HUES48 (cell line): Measurements from ENCODE around the gene KMT2B.
A peak's percentile ranks its signal among the peaks of the same experiment; 100 is the strongest.

Experiments used
- H3K27ac ChIP-seq: one replicate; pipeline ENCODE4 v1.7.0; 2013; ENCODE audit warnings: low read depth, low read length, inconsistent platforms
- H3K27me3 ChIP-seq: 2 replicates; pipeline ENCODE4 v1.6.1; 2013; ENCODE audit warnings: mild to moderate bottlenecking, low read length; ENCODE audit not compliant: control insufficient read depth, insufficient read depth
- H3K36me3 ChIP-seq: 2 replicates; pipeline ENCODE4 v1.6.1; 2013; ENCODE audit warnings: low read length; ENCODE audit not compliant: control insufficient read depth, insufficient read depth
- H3K4me1 ChIP-seq: 2 replicates; pipeline ENCODE4 v1.6.1; 2013; ENCODE audit warnings: mild to moderate bottlenecking, low read length; ENCODE audit not compliant: control insufficient read depth, insufficient read depth
- H3K4me3 ChIP-seq: 2 replicates; pipeline ENCODE4 v1.5.1; 2013; ENCODE audit warnings: mild to moderate bottlenecking, low read depth, low read length
- H3K9ac ChIP-seq: 2 replicates; pipeline ENCODE4 v1.6.1; 2013; ENCODE audit warnings: mild to moderate bottlenecking, low read depth, low read length, moderate library complexity
- H3K9me3 ChIP-seq: 2 replicates; pipeline ENCODE4 v1.6.1; 2013; ENCODE audit warnings: low read length; ENCODE audit not compliant: control insufficient read depth, insufficient read depth

Gene KMT2B

DNA sequence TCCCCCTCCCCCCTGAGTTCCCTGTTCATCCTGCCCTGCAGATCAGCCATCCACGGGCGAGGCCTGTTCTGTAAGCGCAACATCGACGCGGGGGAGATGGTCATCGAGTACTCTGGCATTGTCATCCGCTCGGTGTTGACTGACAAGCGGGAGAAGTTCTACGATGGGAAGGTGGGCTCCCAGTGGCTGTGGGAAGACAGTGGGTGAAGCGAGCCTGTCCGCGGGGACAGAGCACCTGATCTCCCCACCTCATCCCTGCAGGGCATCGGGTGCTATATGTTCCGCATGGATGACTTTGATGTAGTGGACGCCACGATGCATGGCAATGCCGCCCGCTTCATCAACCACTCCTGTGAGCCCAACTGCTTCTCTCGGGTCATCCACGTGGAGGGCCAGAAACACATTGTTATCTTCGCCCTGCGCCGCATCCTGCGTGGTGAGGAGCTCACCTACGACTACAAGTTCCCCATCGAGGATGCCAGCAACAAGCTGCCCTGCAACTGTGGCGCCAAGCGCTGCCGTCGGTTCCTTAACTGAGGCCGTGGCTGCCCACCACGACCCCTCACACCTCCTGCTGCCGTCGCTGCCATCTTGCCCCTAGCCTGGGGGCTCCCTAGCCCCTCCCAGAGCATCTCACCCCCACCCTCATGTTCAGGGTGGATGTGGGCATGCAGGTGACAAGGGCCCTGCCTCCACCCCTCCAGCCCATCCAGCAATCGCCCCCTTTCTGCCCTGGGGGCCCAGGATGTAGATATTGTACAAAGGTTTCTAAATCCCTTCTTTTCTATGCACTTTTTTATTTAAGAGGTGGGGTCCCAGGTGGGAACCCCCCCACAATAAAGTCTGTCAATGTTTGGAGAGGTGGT is 20.5 kb downstream of the KMT2B start:
- no peak overlapping the region for H3K9ac ChIP-seq
- H3K9me3 ChIP-seq, result no peaks in the 10 kb centered on the region
- no peaks in the 10 kb centered on the region for H3K27me3 ChIP-seq
- no peaks in the 10 kb centered on the region for H3K4me1 ChIP-seq
- H3K4me3 ChIP-seq, result no peak overlapping the region
- H3K27ac ChIP-seq, result no peak overlapping the region
- peaks cover 59% of the 10 kb centered on the region for H3K36me3 ChIP-seq

DNA sequence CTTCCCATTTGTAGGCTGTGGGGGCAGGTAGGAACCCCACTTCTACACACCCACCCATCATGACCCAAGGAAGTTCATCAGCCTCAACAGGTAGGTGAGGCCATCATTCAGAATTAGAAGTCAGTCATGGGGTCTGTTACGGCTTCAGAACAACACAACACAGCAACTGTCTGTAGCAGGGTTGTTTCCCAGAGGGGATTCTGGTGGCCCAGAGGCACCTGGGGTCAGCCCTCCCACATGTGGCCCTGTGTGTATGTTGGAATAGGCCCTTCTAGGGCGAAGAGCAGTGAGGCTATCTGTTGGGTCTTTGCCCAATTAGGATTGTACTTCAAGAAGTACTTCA is 21.1 kb downstream of the KMT2B start:
- Histone ChIP-seq H3K27me3 (no peaks in the 10 kb centered on the region), H3K4me1 (no peaks in the 10 kb centered on the region), H3K36me3 (peaks cover 53% of the 10 kb centered on the region), H3K4me3 (no peak overlapping the region), H3K9me3 (no peaks in the 10 kb centered on the region), H3K27ac (no peak overlapping the region), H3K9ac (no peak overlapping the region)

DNA sequence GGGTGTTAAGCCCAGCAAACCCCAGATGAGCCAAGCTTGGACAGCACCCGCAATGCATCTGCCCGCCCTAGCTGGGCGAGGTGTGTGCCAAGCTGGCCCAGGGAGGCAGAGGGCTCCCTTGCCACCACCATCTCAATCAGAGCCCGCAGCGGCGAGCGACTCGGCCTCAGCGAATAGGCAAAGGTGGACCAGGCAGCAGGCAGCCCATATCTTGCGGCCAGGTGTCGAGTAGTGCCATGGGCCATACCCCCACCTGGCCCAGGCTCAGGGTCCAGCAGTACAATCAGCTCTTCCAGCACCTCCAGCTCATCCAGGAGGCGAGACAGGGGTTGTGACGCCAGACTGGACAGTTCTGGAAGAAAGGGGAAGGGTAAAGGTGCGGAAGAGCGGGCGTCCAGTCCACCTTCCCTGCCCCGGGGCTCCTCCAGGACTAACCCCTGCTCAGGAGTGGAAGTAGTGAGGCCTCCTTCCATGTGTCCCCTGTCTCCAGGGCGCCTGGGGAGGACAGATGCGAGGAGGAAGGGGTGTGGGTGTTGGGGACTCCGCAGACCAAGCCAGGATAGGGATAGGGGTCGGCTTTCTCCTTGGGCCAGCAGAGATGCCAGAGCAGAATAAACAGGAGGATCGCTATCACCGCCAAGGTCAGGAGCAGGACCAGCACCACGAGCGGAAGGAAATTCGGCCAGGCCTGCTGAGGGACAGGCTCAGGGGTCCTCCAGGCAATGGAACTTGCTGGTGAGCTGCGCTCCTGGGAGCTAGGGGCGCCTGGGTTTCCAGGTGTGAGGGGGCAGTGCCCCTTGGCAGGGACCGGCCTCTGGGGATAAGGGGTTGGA is 21.7 kb downstream of the KMT2B start:
- Histone ChIP-seq H3K9ac (peak overlapping the region; percentile 27; the same call in 1 of the 2 replicates), H3K27me3 (no peaks in the 10 kb centered on the region), H3K4me1 (no peaks in the 10 kb centered on the region), H3K4me3 (peak overlapping the region; percentile 86), H3K9me3 (no peaks in the 10 kb centered on the region), H3K27ac (peak overlapping the region; percentile 83), H3K36me3 (peaks cover 46% of the 10 kb centered on the region)

DNA sequence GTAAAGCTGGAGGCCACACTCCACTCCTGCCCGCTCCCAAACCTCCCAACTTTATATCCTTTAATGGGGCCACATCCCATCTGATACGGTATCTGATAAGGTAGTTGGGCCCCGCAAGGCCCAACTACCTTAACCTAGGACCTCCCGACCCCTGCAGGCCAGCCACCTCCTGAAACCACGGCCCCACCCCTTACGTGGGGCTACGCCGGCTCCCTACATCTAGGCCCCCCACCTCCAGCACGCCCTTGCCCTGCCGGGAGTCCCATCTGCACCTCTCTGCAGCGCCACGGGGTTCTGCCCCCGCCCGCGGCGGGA is 22.3 kb downstream of the KMT2B start:
- peaks cover 41% of the 10 kb centered on the region for H3K36me3 ChIP-seq
- no peaks in the 10 kb centered on the region for H3K4me1 ChIP-seq
- peak overlapping the region; percentile 83 for H3K27ac ChIP-seq
- peak overlapping the region; percentile 86 for H3K4me3 ChIP-seq
- no peaks in the 10 kb centered on the region for H3K9me3 ChIP-seq
- H3K9ac ChIP-seq, result peak overlapping the region; percentile 27
- H3K27me3 ChIP-seq, result no peaks in the 10 kb centered on the region

DNA sequence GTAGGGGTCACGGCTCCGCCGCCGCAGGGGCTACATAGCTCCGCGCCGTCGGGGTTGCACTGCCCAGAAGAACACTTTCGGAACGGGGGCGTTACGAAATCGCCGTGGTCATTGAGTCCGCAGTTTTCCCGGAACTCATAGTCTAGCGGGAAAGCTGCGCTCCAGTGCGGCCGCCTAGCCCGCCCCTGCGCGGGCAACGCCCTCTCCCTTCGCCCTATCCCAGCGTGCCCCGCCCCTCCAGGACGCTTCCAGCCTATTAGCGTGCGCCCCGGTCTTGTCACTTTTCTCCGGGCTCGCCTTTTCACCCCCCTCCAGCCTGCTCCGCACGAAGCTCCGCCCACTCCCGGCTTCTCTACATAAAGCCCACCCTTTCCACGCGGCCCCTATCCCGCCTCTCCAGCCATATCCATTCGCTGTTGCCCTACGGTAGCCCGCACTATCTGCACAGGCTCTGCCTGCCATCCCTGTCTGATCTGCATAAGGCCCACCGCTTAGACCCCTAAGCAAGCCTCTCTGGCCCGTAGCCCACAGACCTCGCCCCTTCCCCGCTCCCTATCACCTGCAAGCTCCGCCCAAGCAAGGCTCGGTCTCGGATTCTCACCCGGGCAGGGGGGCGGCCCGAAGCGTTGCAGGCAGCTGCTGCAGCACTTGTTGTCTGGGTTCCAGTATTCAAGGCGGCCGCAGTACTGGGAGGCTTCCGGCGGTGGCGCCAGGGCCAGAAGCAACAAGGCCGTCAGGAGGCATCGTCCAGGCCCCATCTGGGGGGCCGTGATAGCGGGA is 22.8 kb downstream of the KMT2B start:
- H3K9me3 ChIP-seq, result no peaks in the 10 kb centered on the region
- H3K27ac ChIP-seq, result peak overlapping the region; percentile 96
- no peaks in the 10 kb centered on the region for H3K27me3 ChIP-seq
- peak overlapping the region; percentile 86 for H3K4me3 ChIP-seq
- H3K4me1 ChIP-seq, result no peaks in the 10 kb centered on the region
- H3K36me3 ChIP-seq, result peaks cover 35% of the 10 kb centered on the region
- peak overlapping the region; percentile 47 for H3K9ac ChIP-seq

DNA sequence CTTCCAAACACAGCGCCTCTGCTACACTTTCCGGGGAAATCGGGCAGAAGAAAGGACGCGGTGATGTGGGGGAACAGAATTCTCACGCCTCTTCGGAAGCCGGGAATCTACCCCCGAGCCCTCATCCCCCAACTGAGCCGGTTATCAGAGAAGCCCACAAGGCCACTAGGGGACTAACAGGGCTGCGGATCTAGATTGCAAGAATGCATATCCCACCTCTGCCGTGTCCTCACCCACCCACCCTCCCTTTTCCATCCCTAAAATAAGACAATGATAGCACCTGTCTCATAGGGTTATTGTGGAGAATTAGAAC is 23.4 kb downstream of the KMT2B start:
- no peaks in the 10 kb centered on the region for H3K4me1 ChIP-seq

DNA sequence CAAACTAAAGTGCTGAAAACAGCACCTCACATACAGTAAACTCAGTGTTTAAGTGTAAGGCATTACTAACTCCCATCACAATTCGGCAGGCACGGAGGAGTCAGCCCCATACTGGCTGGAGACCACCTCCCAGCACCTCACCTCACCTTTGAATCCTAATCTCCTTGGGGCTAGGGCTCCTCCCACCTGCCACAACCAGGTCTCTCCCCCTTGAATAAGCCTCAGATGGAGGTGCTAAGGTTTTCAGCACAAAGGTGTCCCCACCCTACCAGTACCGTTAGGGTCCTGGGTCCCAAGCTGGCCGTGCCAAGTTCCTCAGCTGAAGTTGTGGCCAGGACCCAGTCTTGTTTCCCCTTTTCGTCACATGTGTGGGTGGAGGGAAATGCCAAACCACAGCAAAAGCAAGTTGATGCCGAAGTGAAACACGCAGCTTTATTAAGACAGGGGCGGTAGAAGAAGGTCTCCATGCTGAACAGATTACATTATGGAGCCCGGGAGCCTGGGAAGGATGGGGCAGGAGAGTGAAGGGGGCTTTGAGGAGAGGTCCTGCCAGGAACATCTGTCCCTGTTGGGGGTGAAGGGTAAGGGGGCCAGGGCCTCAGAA is 24.4 kb downstream of the KMT2B start, which contains the start of gene IGFLR1:
IGFLR1 (minus strand) TSS at position 332 of the 604 bp plus-strand sequence. CDS start 1,272 bp downstream, outside the sequence.
- Histone ChIP-seq H3K4me1 (no peaks in the 10 kb centered on the region), H3K36me3 (peaks cover 20% of the 10 kb centered on the region), H3K9ac (no peak within 1 kb of the TSS), H3K27ac (peak within 1 kb of the TSS; percentile 96), H3K27me3 (no peaks in the 10 kb centered on the region), H3K9me3 (no peaks in the 10 kb centered on the region), H3K4me3 (peak within 1 kb of the TSS; percentile 86; the same call in 1 of the 2 replicates)

More for the DNA sequence above, 23.4 kb downstream of the KMT2B start:
- no peaks in the 10 kb centered on the region for H3K27me3 ChIP-seq
- H3K9ac ChIP-seq, result peak overlapping the region; percentile 47; the same call in 1 of the 2 replicates
- no peaks in the 10 kb centered on the region for H3K9me3 ChIP-seq
- H3K4me3 ChIP-seq, result peak overlapping the region; percentile 86
- H3K36me3 ChIP-seq, result peaks cover 31% of the 10 kb centered on the region
- H3K27ac ChIP-seq, result peak overlapping the region; percentile 96

DNA sequence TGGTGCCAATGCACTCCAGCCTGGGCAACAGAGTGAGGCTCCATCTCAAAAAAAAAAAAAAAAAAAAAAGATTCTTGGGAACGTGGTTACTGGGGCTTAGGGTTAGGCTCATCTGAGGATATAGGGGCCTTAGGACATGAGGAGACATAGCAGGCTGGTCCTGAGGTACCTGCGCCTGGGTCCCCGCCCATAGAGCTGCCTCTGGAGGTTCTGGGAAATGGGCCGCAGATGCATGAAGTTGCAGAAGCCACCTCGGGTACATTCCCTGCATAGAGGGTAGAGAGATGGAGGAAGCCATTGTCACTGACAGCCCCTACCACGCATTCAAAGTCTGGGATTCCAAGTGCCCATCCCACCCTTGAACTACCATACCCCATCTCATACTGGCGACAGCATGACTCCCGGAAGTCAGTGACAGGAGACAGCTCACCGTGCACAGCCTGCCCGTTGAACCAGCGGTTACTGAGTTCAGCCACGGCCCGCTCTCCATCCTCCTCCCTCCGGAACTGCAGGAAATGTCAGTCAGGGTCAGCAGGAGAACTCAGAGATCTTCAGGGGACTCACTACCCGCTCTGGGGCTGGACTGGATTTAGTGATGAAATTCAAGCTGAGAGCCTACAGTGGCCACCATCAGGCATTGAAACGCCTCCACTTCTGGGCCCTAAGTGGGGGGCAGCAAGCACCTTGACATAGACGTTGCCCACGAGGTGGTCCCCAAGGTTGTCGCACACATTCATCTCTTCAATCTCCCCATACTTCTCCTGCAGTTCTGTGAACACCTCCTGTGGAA is 26.0 kb downstream of the KMT2B start:
- Histone ChIP-seq H3K4me3 (peak overlapping the region; percentile 75), H3K9me3 (no peaks in the 10 kb centered on the region), H3K36me3 (peaks cover 4% of the 10 kb centered on the region), H3K27ac (no peak overlapping the region), H3K27me3 (no peaks in the 10 kb centered on the region), H3K4me1 (no peaks in the 10 kb centered on the region), H3K9ac (no peak overlapping the region)

DNA sequence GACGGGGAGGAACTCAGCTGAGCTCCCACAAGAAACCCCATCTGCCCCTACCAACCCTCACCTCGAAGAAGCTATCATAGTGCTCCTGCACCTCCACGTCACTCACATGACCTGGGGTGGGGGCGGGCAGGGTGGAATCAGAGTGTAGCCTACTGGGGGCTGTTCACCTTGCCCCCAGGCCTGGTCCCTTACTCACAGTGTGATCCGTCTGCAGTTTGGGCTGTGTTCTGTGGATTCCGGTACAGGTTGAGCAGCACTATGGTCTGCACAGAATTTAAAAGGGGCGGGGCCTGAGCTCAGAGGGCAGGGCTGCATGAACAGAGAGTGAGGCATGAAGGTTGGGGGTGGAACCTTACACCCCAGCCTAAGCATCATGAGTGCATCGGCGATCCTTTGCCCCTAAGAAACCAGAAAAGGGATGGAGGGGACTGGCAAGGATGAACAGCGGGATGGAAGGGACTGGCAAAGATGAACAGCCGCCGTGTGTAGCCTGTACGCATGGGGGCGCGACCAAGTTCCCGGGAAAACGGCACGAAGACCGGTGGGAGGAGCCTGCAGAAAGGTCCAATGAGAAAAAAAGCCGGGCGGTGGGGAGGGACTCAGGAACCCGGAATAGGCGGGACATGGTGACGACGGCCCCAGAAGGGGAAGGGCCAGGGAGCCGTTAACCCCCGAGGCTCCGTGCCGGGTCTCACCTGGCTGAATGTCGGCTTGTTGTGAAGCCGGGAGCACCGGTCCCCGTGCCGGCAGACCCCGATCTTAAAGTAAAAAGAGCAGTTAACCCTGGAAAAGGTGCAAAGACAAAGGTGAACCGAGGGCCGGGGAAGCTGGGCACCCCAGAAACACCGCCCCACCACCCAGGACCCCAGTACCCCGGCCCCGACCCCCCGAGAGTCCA is 26.9 kb downstream of the KMT2B start:
- Histone ChIP-seq H3K4me1 (no peaks in the 10 kb centered on the region), H3K9me3 (no peaks in the 10 kb centered on the region), H3K27me3 (no peaks in the 10 kb centered on the region), H3K27ac (peak overlapping the region; percentile 99), H3K9ac (peak overlapping the region; percentile 75), H3K36me3 (no peaks in the 10 kb centered on the region; the same call in 1 of the 2 replicates), H3K4me3 (peak overlapping the region; percentile 75)
